Measurements from ENCODE around the gene KIR2DL4. TPM values are rescaled to one million over a fixed set of nuclear protein-coding genes. Genes with fewer than 3 reads are reported as not detected.

Gene KIR2DL4
- not detected in 2 replicates for total RNA-seq

DNA sequence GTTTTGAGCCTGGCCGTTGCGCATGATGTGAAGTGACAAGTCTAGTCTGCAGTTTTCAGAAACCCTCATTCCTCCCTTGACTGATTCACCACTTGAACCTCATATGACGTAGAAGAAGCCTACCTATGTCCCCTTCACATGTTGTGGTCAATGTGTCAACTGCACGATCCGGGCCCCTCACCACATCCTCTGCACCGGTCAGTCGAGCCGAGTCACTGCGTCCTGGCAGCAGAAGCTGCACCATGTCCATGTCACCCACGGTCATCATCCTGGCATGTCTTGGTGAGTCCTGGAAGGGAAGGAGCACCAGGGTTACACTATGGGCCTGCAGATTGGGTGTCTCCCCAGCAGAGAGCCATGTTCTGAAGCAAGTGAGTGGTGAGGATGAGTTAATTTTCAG, at the start of gene KIR2DL4:
KIR2DL4 (plus strand) TSS at position 201 of the 400 bp plus-strand sequence; CDS start at position 243, 42 bp downstream.

DNA sequence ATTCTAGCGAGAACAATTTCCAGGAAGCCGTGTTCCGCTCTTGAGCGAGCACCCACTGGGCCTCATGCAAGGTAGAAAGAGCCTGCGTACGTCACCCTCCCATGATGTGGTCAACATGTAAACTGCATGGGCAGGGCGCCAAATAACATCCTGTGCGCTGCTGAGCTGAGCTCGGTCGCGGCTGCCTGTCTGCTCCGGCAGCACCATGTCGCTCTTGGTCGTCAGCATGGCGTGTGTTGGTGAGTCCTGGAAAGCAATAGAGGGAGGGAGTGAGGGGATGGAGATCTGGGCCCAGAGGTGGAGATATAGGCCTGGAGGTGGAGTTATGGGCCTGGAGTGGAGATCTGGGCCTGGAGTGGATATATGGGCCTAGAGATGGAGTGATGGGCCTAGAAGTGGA, 33.8 kb upstream of the KIR2DL4 start, which contains the start of gene KIR2DL1:
KIR2DL1 (plus strand) TSS at position 148 of the 400 bp plus-strand sequence; CDS start at position 206, 58 bp downstream.

DNA sequence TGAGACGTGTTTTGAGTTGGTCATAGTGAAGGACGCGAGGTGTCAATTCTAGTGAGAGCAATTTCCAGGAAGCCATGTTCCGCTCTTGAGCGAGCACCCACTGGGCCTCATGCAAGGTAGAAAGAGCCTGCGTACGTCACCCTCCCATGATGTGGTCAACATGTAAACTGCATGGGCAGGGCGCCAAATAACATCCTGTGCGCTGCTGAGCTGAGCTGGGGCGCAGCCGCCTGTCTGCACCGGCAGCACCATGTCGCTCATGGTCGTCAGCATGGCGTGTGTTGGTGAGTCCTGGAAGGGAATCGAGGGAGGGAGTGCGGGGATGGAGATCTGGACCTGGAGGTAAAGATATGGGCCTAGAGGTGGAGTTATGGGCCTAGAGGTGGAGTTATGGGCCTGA, 12.8 kb downstream of the KIR2DL4 start, which contains the start of gene KIR3DL1:
KIR3DL1 (plus strand) TSS at position 218 of the 400 bp plus-strand sequence.

DNA sequence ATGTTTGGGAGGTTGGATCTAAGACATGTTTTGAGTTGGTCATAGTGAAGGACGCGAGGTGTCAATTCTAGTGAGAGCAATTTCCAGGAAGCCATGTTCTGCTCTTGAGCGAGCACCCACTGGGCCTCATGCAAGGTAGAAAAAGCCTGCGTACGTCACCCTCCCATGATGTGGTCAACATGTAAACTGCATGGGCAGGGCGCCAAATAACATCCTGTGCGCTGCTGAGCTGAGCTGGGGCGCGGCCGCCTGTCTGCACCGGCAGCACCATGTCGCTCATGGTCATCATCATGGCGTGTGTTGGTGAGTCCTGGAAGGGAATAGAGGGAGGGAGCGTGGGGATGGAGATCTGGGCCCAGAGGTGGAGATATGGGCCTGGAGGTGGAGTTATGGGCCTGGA, 29.1 kb downstream of the KIR2DL4 start, which contains the start of gene KIR2DS4:
KIR2DS4 (plus strand) TSS at position 181 of the 400 bp plus-strand sequence.

DNA sequence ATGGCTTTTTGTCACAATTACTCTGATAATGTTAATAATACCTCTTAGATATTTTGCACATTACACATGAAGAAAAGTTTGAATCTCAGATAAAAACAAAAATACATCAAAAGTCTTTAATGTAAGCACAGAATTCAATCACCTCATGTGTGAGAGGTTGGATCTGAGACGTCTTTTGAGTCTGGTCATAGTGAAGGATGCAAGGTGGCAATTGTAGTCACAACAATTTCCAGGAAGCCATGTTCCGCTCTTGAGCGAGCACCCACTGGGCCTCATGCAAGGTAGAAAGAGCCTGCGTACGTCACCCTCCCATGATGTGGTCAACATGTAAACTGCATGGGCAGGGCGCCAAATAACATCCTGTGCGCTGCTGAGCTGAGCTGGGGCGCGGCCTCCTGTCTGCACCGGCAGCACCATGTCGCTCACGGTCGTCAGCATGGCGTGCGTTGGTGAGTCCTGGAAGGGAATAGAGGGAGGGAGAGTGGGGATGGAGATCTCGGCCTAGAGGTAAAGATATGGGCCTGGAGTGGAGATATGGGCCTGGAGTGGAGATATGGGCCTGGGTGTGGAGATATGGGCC, 46.7 kb downstream of the KIR2DL4 start, which contains the start of gene KIR3DL2:
KIR3DL2 (plus strand) TSS at position 383 of the 580 bp plus-strand sequence; CDS start at position 416, 33 bp downstream.

Other genes with a start within 250 kb of the KIR2DL4 start
- not detected in 2 replicates for gene LILRA2, start 229.8 kb upstream of the KIR2DL4 start, total RNA-seq
- gene LILRA1, start 210.0 kb upstream of the KIR2DL4 start, total RNA-seq = not detected in 2 replicates
- gene LILRB1, start 173.1 kb upstream of the KIR2DL4 start, total RNA-seq = not detected in 2 replicates
- gene LILRB4, start 140.6 kb upstream of the KIR2DL4 start, total RNA-seq = not detected in 2 replicates
- not detected in 2 replicates for gene KIR3DL3, start 79.2 kb upstream of the KIR2DL4 start, total RNA-seq
- gene KIR2DL3, start 65.1 kb upstream of the KIR2DL4 start, total RNA-seq = not detected in 2 replicates
- not detected in 2 replicates for gene KIR2DL1, start 33.8 kb upstream of the KIR2DL4 start, total RNA-seq
- not detected in 2 replicates for gene KIR3DL1, start 12.9 kb downstream of the KIR2DL4 start, total RNA-seq
- gene KIR2DS4, start 29.1 kb downstream of the KIR2DL4 start, total RNA-seq = not detected in 2 replicates
- not detected in 2 replicates for gene KIR3DL2, start 46.8 kb downstream of the KIR2DL4 start, total RNA-seq
- gene FCAR, start 70.6 kb downstream of the KIR2DL4 start, total RNA-seq = not detected in 2 replicates
- not detected in 2 replicates for gene NCR1, start 102.5 kb downstream of the KIR2DL4 start, total RNA-seq
- gene NLRP7, start 143.9 kb downstream of the KIR2DL4 start, total RNA-seq = not detected in 2 replicates
- 0.65 and 12.2 TPM in 2 replicates for gene NLRP2, start 162.8 kb downstream of the KIR2DL4 start, total RNA-seq
- gene GP6, start 234.7 kb downstream of the KIR2DL4 start, total RNA-seq = not detected in 2 replicates

Measured in bladder microvascular endothelial cell (primary cell).